Lower lobe of right lung (tissue), 2 donors: ENCODE measurements around the gene FOXJ1. TPM values are rescaled to one million over a fixed set of nuclear protein-coding genes. Genes with fewer than 3 reads are reported as not detected.
A peak's percentile ranks its signal among the peaks of the same experiment; 100 is the strongest.

Experiments
- ATAC-seq, 2 donors: fragments of 200-7000 bp; cut with Tn5 transposase; one replicate each; pipeline ENCODE4 v1.9.1; 2020 to 2022; ENCODE audit warnings: mild to moderate bottlenecking in 2 of 2, moderate library complexity in 2 of 2
- DNase-seq: peaks from one replicate; pipeline ENCODE4 v3.0.0-alpha.2; 2020
- H3K27ac ChIP-seq: fragments of 200-600 bp; one replicate; pipeline ENCODE4 v1.8.0; 2022
- H3K27me3 ChIP-seq: fragments of 200-600 bp; one replicate; pipeline ENCODE4 v1.8.0; 2022; ENCODE audit warnings: low read depth
- H3K36me3 ChIP-seq: fragments of 200-600 bp; one replicate; pipeline ENCODE4 v1.8.0; 2022; ENCODE audit warnings: mild to moderate bottlenecking
- H3K4me1 ChIP-seq: fragments of 200-600 bp; one replicate; pipeline ENCODE4 v1.8.0; 2022
- H3K4me3 ChIP-seq: fragments of 200-600 bp; one replicate; pipeline ENCODE4 v1.8.0; 2022; ENCODE audit warnings: mild to moderate bottlenecking
- H3K9me3 ChIP-seq: fragments of 200-600 bp; one replicate; pipeline ENCODE4 v1.8.0; 2022
- intact Hi-C: fragments of 100-400 bp; cut with DNase I; formaldehyde crosslinking; loops from one replicate; pipeline ENCODE4 v1.11.0; 2022
- total RNA-seq: library from RNA; stranded (reverse); fragmentation: NEBNext Ultra II Directional; extraction: Animal tissue kit (Norgen Biotek cat#: 25700); gene quantifications from one replicate; pipeline ENCODE4 v1.2.1, GENCODE V29; 2021
- TF ChIP-seq, protein P1 (sequence below): fragments of 200-600 bp; IDR thresholded peaks from one replicate; pipeline ENCODE4 v1.8.0; 2022; ENCODE audit warnings: antibody characterized with exemption, mild to moderate bottlenecking
- donor health status: DM: no; HTN: yes; CAD: no; lungs with severe emphysema.

Gene FOXJ1
- total RNA-seq, 1 donor from 2014 or later = 21.5 TPM

DNA sequence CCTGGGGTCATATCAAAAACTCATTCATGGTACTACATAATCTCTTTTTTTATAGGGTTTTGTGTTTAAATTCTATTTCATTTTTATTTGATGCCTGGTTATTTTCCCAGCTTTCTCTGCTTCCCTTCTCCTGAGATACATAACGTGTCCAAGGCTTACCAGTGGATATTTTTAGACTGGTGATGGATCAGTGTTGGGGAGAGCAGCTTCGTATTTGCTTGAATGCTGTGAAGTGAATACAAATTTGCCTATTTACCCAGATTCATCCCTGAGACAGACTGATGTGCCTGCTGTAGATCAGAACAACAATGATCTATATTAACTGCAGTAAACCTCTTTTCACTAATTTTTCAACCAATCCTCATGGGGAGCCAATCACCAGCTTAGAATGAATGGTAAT, 43.2 kb upstream of the FOXJ1 start:
- ATAC-seq (no peak), DNase-seq (no peak)
- Histone ChIP-seq H3K27ac (no peak overlapping the region), H3K9me3 (no peaks in the 10 kb centered on the region), H3K4me3 (no peak overlapping the region), H3K4me1 (no peaks in the 10 kb centered on the region), H3K27me3 (no peaks in the 10 kb centered on the region), H3K36me3 (no peaks in the 10 kb centered on the region)
- intact Hi-C loops = loop anchor here (5.0 kb wide), 1 partner anchor 62 kb away; no protein-coding TSS in a partner anchor
- TF ChIP-seq, protein P1, sequence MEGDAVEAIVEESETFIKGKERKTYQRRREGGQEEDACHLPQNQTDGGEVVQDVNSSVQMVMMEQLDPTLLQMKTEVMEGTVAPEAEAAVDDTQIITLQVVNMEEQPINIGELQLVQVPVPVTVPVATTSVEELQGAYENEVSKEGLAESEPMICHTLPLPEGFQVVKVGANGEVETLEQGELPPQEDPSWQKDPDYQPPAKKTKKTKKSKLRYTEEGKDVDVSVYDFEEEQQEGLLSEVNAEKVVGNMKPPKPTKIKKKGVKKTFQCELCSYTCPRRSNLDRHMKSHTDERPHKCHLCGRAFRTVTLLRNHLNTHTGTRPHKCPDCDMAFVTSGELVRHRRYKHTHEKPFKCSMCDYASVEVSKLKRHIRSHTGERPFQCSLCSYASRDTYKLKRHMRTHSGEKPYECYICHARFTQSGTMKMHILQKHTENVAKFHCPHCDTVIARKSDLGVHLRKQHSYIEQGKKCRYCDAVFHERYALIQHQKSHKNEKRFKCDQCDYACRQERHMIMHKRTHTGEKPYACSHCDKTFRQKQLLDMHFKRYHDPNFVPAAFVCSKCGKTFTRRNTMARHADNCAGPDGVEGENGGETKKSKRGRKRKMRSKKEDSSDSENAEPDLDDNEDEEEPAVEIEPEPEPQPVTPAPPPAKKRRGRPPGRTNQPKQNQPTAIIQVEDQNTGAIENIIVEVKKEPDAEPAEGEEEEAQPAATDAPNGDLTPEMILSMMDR = no peak

DNA sequence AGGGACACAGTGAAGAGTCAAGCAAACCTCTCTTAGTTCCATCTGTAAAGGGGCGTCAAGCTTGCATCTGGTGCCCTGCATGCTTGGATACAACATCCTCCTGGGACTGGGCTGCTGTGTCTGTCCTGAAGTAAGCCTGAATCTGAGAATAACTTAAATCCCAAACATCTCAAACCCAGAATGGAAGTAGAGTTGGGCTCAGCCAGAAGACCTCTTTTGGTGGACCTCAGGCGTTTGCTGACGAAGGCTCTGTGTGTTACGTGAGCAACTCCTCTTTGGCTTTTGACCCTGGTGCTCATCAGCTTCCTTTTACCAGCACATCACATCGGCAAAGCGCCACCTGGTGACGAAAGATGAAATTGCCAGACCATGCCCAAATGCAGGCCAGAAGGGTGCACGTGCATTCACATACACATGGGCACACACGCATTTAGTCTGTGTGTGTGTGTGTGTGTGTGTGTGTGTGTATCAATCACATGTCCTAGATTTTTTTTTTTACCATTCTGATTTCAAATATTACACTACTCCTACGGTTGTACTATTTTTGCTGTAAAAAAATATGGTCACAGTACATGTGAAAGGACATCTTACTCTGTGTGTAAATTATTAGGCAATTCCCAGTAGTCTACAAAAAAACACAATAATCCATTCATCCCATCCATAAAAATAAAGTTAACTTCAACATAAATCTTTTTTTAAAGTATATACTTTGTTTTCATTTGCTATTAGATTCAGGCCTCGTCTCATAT, 41.1 kb upstream of the FOXJ1 start:
- no peak overlapping the region for H3K4me3 ChIP-seq
- no peaks in the 10 kb centered on the region for H3K4me1 ChIP-seq
- intact Hi-C loops = loop anchor here (5.0 kb wide), 1 partner anchor 60 kb away; no protein-coding TSS in a partner anchor
- TF ChIP-seq, protein P1 = peak; percentile 87
- H3K27ac ChIP-seq = no peak overlapping the region
- DNase-seq = peak; percentile 89
- no peaks in the 10 kb centered on the region for H3K9me3 ChIP-seq
- peak; percentile 94 to 95 for ATAC-seq
- no peaks in the 10 kb centered on the region for H3K36me3 ChIP-seq
- no peaks in the 10 kb centered on the region for H3K27me3 ChIP-seq

DNA sequence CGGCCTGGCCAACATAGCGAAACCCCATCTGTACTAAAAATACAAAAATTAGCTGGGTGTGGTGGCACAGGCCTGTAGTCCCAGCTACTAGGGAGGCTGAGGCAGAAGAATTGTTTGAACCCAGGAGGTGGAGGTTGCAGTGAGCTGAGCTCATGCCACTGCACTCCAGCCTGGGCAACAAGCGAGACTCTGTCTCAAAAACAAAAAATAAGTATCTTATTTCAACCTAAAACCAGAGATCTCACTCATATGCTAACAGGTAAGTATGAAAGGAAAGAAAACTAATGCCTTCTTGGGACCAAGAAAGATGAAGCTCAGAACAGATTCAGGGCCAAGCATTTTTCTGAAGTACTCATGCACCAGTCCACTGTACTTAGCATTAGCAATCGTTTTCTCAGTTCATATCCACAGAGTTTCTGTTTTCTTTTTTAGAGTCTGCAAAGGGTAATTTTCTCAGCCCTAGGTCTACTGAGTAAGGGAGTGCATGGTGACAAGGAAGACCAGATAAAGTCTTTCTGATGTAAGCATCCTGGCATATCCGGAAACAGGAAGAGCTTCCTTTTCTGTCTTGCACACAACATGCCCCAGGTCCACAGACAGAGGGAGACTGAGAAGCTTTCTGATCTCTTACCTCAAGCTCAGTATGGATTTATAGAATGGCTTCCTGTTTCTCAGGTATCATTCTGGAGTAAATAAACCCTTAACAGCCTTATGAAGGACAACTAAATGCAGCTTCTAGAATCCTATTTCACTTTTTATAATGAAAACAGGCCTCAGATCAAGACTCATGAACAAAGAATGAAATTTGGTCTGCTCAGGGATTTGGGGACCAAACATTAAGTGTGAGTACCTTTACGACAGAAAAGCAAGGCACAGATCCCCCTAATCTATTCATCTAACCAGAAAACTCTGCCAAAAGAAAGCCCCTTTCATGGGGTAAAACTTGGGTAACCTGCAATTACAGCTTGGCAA, 38.7 kb upstream of the FOXJ1 start:
- Histone ChIP-seq H3K27ac (peak overlapping the region; percentile 51), H3K4me3 (no peak overlapping the region), H3K9me3 (no peaks in the 10 kb centered on the region), H3K36me3 (no peaks in the 10 kb centered on the region), H3K4me1 (no peaks in the 10 kb centered on the region), H3K27me3 (no peaks in the 10 kb centered on the region)
- intact Hi-C loops = loop anchor here (5.0 kb wide), 1 partner anchor 57 kb away; no protein-coding TSS in a partner anchor
- ATAC-seq (no peak), DNase-seq (no peak)
- TF ChIP-seq, protein P1 = peak; percentile 14

DNA sequence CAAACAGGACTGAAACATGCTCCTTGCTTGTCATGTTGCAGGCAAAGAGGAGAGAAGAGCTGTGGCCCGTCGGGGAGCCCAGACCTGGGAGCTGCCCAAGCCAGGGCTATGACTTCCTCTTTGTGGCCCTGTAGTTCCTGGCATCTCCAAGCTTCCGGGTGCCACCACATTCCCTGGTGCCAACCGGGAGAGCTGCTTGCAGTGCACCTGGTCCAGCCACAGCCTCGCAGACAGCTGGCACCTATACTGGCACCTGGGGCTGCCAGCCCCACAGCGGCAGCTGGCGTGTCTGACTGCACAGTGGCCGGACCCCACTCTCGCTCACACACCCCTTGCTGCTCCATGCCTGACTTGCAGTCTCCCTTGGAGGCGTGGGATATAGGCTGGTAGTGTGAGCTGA, 37.1 kb upstream of the FOXJ1 start:
- DNase-seq (no peak), ATAC-seq (no peak)
- Histone ChIP-seq H3K27ac (no peak overlapping the region), H3K4me1 (no peaks in the 10 kb centered on the region), H3K9me3 (no peaks in the 10 kb centered on the region), H3K36me3 (no peaks in the 10 kb centered on the region), H3K27me3 (no peaks in the 10 kb centered on the region), H3K4me3 (no peak overlapping the region)
- intact Hi-C loops = no loop called here
- TF ChIP-seq, protein P1 = no peak

- DNase-seq = no peak
- no peaks in the 10 kb centered on the region for H3K9me3 ChIP-seq
- H3K27me3 ChIP-seq = no peaks in the 10 kb centered on the region
- TF ChIP-seq, protein P1 = no peak
- H3K4me3 ChIP-seq = no peak overlapping the region
- intact Hi-C loops = no loop called here
- H3K36me3 ChIP-seq = no peaks in the 10 kb centered on the region
- H3K4me1 ChIP-seq = no peaks in the 10 kb centered on the region
- ATAC-seq = peak; percentile 14 to 59
- H3K27ac ChIP-seq = no peak overlapping the region
Measured at GRCh38 chr17:76176701-76177574, 35.9 kb upstream of the FOXJ1 start.
